Amniotic stem cell (primary cell): ENCODE data around the gene NRIP3.
"Not testable (repeated sequence)": the region's sequence is repeated elsewhere in the genome, so short reads cannot be mapped to it uniquely, and the experiment has no call there.

Experiments
- DNase-seq: peaks from one replicate; lab custom pipeline; 2025; lab: John Stamatoyannopoulos, UW

NRIP3 gene

DNA sequence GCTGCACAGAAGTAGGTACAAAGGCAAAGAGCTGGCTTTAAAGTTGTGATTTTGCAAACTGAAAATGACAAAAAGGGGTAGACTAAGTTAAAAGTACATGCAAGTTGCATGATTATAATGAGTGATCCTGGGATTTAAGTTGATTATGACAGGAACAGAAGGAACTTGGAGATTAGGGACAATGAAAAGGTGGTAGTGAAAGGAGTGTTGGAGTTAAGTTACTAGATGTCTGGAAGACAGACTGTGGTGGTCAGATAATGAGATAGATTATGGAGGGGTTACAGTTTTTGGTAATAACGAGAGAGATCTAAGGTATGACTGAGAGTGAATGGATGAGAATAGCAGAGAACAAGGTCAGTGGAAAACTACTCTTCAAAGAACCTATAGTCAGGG, 31.9 kb downstream of the NRIP3 start:
- DNase-seq: no peak

DNA sequence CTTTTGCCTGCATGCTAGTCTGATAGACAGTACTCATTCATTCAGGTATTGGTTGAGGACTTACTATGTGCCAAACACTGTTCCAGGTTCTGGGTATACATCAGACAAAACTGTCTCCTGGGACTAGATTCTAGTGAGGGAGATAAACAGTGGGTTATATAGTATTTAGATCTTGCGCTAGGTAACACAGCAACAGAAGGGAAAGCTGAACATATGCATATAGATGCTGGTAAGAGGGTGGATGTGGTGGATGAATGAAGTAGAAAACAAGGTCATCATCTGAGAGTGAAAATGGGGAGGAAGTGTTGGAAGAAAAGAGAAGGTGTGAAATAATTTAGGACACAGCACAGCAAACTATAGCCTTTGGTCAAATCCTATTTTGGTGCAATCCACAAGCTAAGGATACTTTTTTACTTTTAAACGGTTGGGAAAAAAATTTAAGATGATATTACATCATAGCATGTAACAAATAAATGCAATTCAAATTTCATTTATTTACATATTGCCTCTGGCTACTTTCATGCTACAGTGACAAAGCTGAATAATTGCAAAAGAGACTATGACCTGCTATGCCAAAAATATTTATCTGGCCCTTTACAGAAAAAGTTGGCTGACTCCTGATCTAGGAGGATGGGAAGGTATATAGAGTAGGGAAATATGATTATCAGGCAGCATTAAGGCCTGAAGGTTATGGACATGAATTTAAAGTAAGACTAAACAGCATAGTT, 32.4 kb downstream of the NRIP3 start:
- DNase-seq: no peak

DNA sequence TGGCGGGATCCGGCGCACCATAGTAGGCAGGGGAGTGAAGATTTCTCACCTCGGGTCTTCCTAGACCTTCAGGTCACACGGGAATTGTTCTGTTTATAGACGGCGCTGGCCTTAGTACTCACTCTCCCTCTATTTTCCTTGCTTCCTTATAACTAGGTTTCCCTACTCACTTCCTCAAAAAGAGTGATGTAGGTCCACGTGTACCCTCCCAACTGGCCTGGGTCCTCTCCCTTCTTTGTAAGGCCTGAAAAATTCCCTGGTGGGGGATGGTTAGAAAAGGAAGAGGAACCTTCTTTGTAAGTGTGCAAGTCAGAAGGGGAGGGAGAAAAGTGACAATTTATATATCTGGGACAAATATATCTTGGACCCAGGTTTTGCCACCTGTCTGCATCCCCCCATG, 36.6 kb downstream of the NRIP3 start:
- DNase-seq: no peak

DNA sequence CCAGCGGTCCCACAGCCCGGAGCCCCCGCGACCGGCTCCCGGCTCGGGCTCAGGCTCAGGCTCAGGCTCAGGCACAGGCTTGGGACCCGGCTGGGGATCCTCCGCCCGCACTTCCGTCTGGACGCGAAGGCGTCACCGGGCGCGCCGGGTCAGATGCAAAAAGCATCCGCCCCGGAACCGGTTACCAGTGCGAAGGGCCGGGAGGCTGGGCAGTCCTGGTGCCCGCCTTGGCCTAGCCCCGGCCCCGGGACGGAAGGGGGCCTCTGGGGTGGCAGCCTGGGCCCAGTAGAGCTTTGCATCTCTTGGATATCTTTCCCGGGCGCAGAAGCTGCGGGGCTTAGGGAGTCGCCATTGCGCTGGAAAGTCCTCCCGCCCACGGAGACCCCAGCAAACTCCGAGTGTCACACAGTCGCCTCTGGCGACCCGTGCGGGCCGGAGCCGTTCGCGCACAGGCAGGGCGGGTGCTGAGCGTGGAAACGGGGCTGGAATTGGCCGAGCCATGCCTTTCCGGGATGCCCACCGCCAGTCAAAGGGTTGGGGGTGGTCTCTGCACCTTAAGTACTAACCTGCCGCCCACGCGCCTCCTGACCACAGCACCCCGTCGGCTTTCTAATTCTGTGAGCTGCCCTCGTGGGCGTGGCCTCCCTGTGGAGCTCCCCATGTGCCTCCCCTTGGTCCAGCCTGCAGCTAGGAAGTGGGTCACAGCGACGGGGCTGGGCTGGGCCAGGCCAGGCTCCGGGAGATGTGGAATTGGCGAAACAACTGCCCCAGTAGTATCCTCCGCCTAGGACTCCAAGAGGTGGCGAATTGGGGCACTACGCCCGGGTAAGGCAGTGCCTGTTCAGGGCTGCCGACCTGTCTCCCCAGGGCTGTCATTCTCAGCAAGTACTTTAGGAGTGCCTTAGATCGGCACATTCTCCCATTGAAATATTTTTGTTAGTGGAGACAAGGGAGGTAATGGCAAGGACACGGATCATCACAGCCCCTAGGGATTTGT, 39.2 kb downstream of the NRIP3 start, which contains the start of gene TMEM9B:
Gene TMEM9B (minus strand): TSS at position 119 of the 997 bp plus-strand sequence. CDS start 129 bp downstream, outside the sequence.
- DNase-seq: peak; percentile 79

DNA sequence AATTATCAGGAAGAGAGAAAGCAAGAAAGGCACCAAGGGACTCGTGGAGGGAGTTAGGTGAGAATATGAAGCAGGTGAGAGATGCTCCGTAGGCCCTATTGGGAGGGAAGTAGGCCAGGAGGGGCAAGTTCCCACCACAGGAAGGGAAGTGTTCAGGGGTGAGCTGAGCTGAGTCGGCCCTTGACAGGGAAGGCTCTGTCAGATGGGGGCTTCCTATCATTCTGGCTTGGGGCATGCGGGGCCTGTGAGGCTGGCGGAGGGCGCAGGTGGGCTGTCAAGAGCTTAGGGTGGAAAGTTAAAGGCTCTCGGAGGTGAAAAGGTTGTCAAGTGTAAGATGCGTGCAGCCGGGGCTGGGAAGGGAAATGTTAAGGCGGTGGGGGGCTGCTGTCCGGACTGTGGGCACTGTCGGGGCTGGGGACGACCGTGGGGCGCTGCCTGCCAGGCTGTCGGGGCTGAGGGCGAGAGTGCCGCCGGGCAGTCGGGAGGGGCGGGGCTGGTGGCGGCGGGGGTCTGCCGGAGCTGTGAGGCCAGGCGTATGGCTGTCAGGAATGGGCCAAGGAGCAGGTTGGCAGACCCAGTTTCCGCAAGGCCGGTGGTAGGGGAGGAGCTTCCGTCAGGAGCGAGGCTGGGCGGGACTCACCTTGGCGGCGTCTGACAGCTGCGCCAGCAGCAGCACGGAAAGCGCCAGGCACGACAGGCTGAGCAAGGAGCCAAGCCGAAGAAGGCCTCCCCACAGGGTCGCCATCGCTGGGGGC, 40.1 kb downstream of the NRIP3 start:
- DNase-seq: peak; percentile 35

DNA sequence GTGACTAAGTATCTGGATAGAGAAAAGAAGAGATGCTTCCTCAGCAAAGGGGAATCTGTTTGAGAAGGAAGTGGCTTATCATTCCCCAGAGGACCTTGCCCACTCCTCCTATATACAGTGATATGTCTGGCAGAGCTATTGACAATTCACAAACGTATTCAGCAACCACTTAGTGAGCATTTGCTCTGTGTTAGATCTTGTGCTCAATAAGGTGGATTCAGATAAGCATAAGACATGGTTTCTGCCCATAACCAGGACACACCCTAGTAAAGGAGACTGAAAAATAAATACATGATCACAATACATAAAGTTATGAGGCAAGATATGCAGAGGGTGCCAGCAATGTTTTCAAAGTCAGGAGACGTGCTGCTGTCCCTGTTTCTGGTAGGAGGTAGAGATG, 41.0 kb downstream of the NRIP3 start:
- DNase-seq: no peak

DNA sequence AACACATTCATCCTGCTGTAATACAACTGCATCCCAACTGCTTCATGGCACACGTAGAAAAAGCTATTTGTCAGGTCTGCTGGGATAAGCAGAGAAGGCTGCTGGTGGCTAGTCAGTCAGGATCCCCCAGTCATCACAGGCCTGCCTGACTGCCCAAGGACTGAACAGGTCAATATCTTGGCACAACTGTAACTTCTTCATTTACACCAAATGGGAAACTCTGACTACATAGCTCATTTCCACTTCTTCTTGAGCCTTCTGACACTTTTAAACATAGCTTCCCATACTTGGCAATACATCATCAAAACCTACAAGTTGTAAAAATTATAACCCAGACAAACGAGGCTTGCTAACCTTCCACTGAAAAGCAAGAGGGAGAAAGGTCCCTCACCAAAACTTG, 42.4 kb downstream of the NRIP3 start:
- DNase-seq: no peak

DNA sequence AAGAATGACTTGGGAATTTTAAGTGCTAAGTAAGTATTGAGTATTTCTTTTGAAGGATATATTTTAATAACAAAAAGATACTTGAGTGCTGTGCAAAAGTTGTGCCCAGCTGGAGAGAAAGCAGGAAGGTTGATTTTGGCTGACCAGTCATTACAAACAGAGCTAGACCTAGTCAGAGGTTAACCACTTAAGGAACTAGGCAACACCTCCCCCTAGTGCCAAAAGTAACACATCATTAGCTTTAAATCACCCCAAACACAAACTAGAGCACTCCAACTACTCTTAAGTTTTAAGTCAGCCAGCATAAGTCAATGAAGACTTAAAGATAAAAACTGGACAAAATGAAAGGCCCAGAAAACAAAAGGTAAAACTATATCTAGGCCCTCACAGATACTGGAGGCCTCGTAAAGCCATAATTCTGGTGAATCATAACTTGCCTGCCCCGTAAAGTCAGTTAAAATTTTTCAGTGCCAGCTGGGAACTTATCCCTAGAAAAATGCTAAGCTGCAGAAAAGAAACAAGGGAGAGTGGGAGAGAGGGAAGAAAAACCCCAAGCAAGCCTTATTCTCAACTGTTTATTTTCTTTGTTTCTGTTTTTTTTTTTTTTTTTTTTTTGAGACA, 44.1 kb downstream of the NRIP3 start:
- peak; percentile 53 for DNase-seq

DNA sequence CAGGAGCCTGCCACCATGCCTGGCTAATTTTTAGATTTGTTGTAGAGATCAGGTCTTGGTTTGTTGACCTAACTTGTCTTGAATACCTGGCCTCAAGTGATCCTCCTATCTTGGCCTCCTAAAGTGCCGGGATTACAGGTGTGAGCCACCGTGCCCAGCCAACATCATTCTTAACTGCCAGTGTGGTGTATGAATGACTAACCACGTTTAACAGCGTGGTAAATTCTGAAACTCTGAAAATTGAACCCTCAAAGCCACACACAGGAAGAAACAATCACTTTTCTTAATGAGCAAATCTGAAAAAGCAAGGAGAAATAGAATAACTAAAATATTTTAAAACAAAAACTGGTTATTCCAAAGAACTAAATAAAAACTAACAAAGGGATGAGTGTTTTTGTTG, 46.9 kb downstream of the NRIP3 start:
- DNase-seq: no peak

DNA sequence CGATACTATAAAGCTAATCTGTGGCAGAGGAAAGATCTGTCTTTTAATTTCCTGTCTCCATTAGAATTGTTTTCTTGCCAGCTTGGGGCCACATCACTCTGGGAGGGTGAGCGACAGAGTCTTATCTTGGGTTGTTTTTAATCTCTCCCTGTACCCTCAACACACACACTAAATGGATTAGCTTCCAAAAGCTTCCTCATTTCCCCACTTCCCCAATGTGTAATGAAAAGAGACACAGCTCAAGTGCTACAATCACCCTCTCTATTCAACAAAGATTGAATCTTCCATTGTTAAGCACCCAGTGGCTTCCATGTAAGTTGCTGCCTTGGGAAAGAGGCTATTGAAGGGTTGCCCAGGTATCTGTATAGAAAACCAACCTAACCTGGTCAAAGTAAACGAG, 54.9 kb downstream of the NRIP3 start:
- no peak for DNase-seq

DNA sequence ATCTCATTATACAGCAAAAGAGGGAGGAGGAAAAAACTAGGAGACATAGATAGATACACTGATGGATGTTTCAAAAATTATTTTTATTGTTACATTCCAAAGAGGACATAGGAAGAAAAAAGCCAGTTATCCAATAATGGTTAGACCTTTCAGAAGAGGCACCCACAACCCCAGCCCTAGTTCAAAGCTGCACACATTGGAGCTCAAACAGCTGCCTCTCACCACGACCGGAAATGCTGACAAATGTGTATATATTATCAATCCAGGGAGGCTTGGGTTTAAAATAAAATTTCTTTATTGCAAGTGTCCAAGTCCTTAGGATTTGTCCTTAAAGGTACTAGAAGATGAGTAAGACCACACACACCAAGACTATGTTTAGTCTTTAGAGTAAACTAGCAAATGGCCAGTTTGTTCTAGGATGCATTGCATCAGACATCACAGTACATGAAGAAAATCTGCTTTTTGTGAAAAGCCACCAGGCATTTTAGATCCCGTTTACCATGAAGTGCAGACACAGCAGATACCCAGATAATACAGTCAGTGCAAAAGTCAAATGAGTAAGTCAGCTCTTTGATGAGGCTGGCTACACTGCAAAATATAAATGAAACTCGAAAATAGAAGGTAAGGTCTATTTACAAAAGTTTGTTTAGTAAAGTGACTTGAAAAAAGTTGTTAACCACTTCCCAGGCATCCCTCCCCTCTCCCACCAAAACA, 56.4 kb downstream of the NRIP3 start:
- no peak for DNase-seq

DNA sequence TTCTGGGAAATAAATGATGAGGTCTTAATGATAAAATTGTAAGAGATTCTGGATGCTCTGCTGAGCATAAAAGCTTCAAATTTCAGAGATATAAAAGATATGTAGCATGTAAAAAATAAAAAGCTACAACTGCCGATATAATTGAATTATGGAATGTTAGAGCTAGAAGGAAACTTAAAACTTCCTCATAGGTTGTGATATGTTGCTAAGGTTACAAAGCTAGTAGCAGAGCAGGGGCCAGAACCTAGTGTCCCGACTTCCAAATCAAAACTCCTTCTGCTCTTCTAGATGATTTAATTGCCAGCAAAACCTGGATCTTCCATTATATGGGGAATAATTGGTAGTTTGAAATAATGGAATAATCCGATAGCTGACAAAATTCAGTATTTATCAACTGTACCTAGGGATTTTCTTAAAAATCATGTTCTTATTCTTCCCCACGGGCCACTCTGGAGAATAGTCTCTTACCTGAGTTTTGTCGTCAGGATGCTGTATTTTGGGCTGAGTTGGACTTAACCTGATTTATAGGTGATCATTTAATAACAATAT, 61.2 kb downstream of the NRIP3 start, which contains the start of gene ASCL3:
Gene ASCL3 (minus strand): TSS at position 499 of the 549 bp plus-strand sequence. CDS start 4,855 bp downstream, outside the sequence.
- DNase-seq: no peak

DNA sequence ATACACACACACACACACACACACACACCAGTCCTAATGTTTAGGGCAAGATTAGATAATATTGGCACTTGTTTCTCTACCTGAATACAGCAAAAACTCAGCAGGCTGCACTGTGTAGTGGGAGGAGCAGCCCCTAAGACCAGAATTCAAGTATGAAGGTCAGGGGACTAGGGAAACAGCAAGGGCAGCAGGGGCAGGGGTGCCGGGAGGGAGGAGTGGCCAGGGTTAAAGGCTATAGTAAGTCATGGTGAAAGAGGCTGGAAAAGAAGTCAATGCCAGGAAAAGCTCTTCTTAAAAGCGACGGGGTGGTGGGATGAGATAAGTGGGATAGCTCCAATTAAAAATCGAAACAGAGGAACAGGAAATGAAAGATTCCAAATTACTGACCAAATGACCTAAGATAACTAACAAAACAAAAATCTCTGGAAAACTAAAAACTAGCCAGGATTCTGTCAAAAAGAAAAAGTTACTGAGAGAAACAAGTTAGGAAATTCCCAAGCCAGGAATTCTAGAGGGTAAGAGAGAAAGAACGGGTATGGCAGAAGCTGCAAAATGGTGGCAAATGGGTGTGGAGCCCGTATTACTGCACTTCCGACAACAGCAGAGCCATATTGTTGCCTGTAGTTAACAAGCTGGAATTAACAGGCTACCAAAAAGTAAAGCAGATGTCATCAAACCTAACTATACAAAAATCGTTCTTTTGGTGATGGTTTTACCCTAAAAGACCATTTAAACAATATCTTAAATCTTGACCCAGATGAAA, 62.3 kb downstream of the NRIP3 start:
- DNase-seq: no peak

DNA sequence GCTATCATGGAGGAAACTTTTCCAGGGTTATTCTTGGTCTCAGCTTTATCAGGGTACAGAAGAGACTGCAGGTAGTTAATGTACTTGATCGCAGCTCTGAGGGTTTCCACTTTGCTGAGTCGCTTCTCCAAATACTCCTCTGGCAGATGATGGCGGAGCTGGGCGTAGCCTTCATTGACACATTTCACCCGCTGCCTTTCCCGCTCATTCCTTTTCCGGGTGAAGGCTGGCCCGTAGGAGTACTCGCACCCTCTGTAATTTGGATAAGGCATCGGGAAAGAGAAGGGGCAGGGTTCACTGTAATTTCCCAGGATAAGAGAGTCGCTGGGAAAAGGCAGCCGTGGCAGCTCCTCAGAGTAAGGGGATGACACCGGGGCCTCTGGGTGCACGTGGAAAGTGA, 66.1 kb downstream of the NRIP3 start:
- DNase-seq: no peak

DNA sequence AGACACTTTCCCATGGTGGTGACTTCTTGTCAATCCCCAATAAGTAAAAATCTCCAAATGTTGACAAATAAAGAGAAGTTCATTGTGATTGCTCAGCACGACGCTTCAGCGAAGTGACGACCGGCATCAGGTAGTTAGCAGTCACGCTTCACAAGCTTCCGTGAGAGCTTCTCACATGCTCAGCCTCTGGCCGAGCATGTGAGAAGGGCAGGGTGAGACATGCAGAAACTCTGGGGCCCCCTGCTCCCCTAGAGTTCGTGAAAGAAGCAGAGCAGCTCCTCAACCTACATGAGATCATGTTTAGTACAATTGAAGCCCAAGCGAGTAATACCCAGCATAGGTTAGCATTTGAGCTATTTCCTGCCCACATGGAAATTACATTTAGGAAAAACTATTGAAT, 66.6 kb downstream of the NRIP3 start:
- DNase-seq: no peak

DNA sequence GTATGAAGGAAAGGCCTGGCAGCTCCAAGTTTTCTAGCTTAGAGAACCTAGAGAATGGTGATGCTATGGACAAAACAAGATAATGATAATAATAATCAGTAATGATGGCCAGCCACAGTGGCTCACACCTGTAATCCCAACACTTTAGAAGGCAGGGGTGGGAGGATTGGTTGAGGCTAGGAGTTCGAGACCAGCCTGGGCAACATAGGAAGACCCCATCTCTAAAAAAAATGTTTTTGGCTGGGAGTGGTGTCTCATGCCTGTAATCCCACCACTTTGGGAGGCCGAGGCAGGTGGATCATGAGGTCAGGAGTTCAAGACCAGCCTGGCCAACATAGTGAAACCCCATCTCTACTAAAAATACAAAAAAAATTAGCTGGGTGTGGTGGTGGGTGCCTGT, 68.0 kb downstream of the NRIP3 start:
- not testable (repeated sequence) for DNase-seq

DNA sequence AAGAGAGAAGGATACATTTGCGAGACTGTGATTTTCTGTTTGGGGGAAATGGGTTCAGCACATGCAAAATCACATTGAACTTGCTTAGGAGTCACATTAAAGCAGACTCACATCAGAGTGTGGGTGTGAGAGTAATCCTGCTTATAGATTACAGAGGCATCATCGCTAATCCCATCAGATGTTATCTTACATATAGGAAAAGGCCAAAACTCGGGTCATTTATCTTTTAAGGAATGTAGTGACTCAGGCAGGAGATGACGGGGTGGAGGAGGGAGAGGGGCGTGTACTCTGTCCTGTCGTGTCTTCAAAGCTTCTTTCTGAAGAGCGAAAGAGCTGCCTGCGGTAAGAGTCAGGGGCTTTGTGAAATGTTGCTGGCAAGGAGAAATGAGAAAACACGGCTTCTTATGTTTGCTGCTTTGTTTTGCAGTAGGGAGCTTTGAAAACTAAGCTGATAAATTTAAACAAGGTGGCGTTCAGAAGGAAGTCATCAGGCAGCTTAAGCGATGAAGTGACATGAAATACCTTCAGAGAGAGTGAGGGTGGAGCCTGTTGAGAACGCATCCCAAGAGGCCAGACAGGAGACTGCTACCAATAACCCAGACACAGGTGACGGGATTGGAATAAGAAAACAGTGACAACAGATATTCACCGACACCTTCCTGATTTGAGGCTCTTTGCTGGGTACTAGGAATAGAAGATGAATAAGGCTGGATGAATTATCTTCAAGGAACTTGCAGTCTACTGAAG, 68.9 kb downstream of the NRIP3 start:
- peak; percentile 27 for DNase-seq

DNA sequence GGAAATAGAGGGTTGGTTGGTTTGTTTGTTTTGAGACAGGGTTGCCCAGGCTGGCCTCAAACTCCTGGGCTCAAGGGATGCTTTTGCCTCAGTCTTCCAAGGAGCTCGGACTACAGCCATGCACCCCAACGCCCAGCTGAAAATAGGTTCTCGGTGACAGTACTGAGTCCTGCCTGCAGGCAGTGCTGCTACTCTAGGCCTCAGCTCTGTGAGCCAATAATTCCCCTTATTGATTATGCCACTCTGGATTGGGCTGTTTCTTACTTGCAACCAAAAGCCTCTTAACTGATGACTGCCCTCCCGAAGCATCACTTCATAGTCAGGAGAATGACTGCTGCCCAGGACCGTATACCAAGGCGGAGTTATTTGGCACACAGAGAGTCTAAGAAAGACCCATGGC, 69.9 kb downstream of the NRIP3 start:
- DNase-seq: no peak

DNA sequence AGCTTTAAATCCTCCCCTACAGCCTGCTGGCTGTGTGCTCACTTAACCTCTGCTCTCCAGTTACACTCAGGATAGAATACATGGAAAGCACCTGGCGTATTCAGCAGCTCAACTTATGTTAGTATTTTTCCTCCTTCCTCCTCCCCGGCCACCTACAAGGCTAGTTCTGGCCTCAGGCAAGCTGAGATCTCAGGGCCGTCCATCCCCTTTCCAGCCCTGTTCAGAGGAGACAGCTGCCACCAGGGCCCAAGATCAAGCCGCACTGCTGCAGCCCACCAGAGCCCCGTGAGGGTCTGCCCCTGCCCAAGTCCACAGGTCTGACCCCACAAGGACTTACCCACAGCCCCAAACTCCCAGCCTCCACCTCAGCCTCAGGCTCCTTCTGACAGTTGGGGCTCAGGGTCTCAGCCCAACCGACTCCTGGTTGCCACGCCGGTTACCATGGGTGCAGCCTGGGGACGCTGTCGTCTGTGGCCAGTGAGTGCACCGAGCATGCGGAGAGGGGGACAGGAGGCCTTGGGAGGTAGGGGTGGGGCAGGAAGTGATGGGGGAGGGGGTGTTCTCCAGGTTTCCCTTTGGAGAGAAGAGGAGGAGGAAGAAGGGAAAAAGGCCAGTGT, 71.1 kb downstream of the NRIP3 start, which contains the start of gene C11orf16:
Gene C11orf16 (minus strand): TSS at position 384 of the 617 bp plus-strand sequence. CDS start 639 bp downstream, outside the sequence.
- DNase-seq: no peak
